ENCODE data around the gene CDC42SE2.

DNA sequence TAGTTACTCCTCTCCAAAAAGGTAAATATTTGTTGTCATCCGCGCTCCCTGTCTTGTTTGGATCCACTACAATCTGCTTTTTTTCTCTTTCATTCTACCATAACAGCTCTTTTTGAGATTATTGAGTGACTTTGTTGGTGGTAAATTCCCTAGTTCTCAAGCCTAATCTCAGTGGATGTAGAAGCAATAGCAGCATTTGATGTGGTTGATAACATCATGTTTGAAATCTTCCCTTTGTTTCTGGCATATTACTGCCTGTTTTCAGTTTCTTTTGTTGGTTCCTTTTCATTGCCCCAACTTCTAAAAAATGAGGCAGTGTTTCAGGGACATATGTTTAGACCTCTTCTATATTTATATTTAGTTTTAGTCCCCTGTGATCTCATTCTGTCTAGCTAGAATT lies 8.9 kb downstream of the CDC42SE2 start:
- no peak for TF ChIP-seq EP300 (IDR thresholded peaks at IDR 0.05; ENCODE audit: borderline replicate concordance)
- TF ChIP-seq TEAD4 (IDR thresholded peaks at IDR 0.05), result no peak
- TF ChIP-seq FOXM1 (IDR thresholded peaks at IDR 0.05; ENCODE audit: borderline replicate concordance, low read depth), result no peak
- no peak for TF ChIP-seq YY1 (IDR thresholded peaks at IDR 0.05; ENCODE audit: low read depth)
- no peak for TF ChIP-seq EGR1 (IDR thresholded peaks at IDR 0.05)
- no peak for TF ChIP-seq TCF12 (IDR thresholded peaks at IDR 0.05; ENCODE audit: low read depth)
- TF ChIP-seq MAX (IDR thresholded peaks at IDR 0.05), result no peak
- no peak for TF ChIP-seq RAD21 (IDR thresholded peaks at IDR 0.05; ENCODE audit: low read depth)
